Memory B cell (primary cell): Measurements from ENCODE around the gene FSD2.

Experiments
- ATAC-seq: fragments of 150-1000 bp; cut with Tn5 transposase; 2 replicates; pipeline ENCODE4 v1.10.0; 2021; ENCODE audit warnings: low read depth, mild to moderate bottlenecking, moderate library complexity
- DNase-seq, 2 donors: peaks; one replicate each; pipeline ENCODE4 v3.0.0; 2022; ENCODE audit warnings: low spot score in 2 of 2
- H3K27ac Mint-ChIP-seq: one replicate; pipeline ENCODE4 v1.8.0; 2022; ENCODE audit warnings: mild to moderate bottlenecking, moderate library complexity, mixed read lengths
- H3K27me3 Mint-ChIP-seq: one replicate; pipeline ENCODE4 v1.8.0; 2022; ENCODE audit warnings: mixed read lengths
- H3K36me3 Mint-ChIP-seq: one replicate; pipeline ENCODE4 v1.8.0; 2022; ENCODE audit warnings: mild to moderate bottlenecking, mixed read lengths
- H3K4me1 Mint-ChIP-seq: one replicate; pipeline ENCODE4 v1.8.0; 2022; ENCODE audit warnings: mixed read lengths
- H3K4me3 Mint-ChIP-seq: one replicate; pipeline ENCODE4 v1.8.0; 2022; ENCODE audit warnings: mild to moderate bottlenecking, moderate library complexity, mixed read lengths
- H3K9me3 Mint-ChIP-seq: one replicate; pipeline ENCODE4 v1.8.0; 2022; ENCODE audit warnings: mixed read lengths

Gene FSD2, protein sequence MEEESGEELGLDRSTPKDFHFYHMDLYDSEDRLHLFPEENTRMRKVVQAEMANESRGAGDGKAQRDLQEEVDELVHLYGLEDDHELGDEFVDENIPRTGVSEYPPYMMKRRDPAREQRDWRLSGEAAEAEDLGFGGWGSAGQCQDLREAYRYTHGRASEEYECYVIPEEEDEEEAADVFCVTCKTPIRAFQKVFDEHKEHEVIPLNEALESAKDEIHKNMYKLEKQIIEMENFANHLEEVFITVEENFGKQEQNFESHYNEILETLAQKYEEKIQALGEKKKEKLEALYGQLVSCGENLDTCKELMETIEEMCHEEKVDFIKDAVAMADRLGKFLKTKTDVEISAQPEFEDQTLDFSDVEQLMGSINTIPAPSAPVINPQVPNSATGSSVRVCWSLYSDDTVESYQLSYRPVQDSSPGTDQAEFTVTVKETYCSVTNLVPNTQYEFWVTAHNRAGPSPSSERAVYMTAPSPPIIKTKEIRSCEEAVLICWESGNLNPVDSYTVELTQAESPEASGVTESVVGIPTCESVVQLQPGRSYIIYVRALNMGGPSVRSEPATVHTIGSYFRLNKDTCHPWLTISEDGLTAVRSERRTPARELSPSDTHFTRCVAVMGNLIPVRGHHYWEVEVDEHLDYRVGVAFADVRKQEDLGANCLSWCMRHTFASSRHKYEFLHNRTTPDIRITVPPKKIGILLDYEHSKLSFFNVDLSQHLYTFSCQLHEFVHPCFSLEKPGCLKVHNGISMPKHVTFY

GRCh38 chr15:82805994-82806406 lies at the start of gene FSD2:
FSD2 (minus strand) TSS chr15:82806069; CDS start chr15:82787390, 18,679 bp downstream.
- H3K27ac Mint-ChIP-seq = peak within 1 kb of the TSS; percentile 91
- no peaks in the 10 kb centered on the region for H3K9me3 Mint-ChIP-seq
- no peaks in the 10 kb centered on the region for H3K27me3 Mint-ChIP-seq
- ATAC-seq (peak; percentile 33), DNase-seq (peak in 1 of 2 donors; percentile 29)
- no peaks in the 10 kb centered on the region for H3K36me3 Mint-ChIP-seq
- peak within 1 kb of the TSS; percentile 33 for H3K4me3 Mint-ChIP-seq
- H3K4me1 Mint-ChIP-seq = peaks cover 25% of the 10 kb centered on the region

- Mint-ChIP-seq H3K27me3 (no peaks in the 10 kb centered on the region), H3K9me3 (no peaks in the 10 kb centered on the region), H3K36me3 (no peaks in the 10 kb centered on the region), H3K27ac (no peak overlapping the region), H3K4me1 (peaks cover 7% of the 10 kb centered on the region), H3K4me3 (no peak overlapping the region)
- DNase-seq = no peak
- ATAC-seq = no peak
These were observed 48.7 kb upstream of the FSD2 start for GRCh38 chr15:82854554-82854953.

- ATAC-seq (no peak), DNase-seq (no peak)
- H3K4me3 Mint-ChIP-seq = no peak overlapping the region
- H3K9me3 Mint-ChIP-seq = no peaks in the 10 kb centered on the region
- H3K36me3 Mint-ChIP-seq = no peaks in the 10 kb centered on the region
- H3K27ac Mint-ChIP-seq = no peak overlapping the region
- H3K27me3 Mint-ChIP-seq = no peaks in the 10 kb centered on the region
- H3K4me1 Mint-ChIP-seq = peaks cover 11% of the 10 kb centered on the region
These were observed 47.2 kb upstream of the FSD2 start for GRCh38 chr15:82852941-82853561.

DNA sequence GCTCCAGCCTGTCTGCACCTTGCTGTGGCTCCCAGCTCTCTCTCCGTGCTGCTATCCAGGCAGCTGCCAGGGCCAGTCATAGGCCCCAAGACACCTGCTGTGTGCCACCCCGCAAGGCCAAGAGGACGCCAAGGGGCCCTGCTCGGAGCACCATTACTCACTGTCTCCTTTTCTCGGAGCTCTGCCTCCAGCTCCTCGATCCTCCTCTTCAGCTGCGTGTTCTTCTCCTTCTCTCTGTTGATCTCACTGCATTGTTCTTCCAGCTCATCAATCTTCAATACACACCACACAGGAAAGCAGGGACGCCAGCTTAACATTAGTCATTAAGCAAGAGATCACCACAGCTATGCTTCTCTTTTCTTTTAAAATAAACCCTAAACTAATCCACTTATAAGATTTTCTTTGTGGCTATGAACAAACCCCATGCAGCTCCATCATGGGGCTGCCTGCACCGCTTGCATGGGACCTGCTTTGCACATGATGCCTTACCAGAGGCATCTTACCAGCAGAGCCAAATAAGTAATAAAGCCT lies 46.2 kb upstream of the FSD2 start:
- Mint-ChIP-seq H3K4me3 (no peak overlapping the region), H3K4me1 (peaks cover 11% of the 10 kb centered on the region), H3K27me3 (no peaks in the 10 kb centered on the region), H3K9me3 (no peaks in the 10 kb centered on the region), H3K27ac (no peak overlapping the region), H3K36me3 (no peaks in the 10 kb centered on the region)
- DNase-seq (no peak), ATAC-seq (no peak)

GRCh38 chr15:82851306-82851850 lies 45.5 kb upstream of the FSD2 start:
- H3K27ac Mint-ChIP-seq = no peak overlapping the region
- ATAC-seq (no peak), DNase-seq (no peak)
- H3K9me3 Mint-ChIP-seq = no peaks in the 10 kb centered on the region
- no peaks in the 10 kb centered on the region for H3K27me3 Mint-ChIP-seq
- no peaks in the 10 kb centered on the region for H3K36me3 Mint-ChIP-seq
- no peak overlapping the region for H3K4me3 Mint-ChIP-seq
- H3K4me1 Mint-ChIP-seq = peaks cover 11% of the 10 kb centered on the region

DNA sequence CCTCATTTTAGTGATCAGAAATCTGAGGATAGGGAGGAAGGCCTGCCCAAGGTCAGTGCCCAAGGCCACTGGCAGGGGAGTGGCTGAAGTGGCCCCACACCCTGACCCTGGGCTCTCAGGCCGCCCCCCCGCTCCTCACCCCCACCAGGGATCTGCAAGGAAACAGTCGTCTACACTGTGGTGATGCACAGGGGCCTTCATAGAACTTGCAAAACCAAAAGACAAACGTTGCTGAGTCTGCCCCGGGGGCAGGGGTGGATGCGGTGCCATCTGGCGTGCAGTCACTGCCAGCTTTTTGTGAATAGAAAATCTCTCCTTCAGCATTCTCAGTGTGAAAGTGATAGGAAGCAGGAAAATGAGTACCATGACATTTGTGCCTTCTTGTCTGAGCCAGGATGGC lies 44.9 kb upstream of the FSD2 start:
- Mint-ChIP-seq H3K27me3 (no peaks in the 10 kb centered on the region), H3K36me3 (no peaks in the 10 kb centered on the region), H3K27ac (no peak overlapping the region), H3K9me3 (no peaks in the 10 kb centered on the region), H3K4me3 (no peak overlapping the region), H3K4me1 (peaks cover 14% of the 10 kb centered on the region)
- no peak for DNase-seq
- ATAC-seq = no peak

GRCh38 chr15:82849556-82850512 lies 44.0 kb upstream of the FSD2 start:
- DNase-seq (peak; percentile 33), ATAC-seq (peak; percentile 24)
- H3K9me3 Mint-ChIP-seq = no peaks in the 10 kb centered on the region
- H3K4me1 Mint-ChIP-seq = peaks cover 19% of the 10 kb centered on the region
- H3K27ac Mint-ChIP-seq = peak overlapping the region; percentile 12
- no peaks in the 10 kb centered on the region for H3K27me3 Mint-ChIP-seq
- H3K4me3 Mint-ChIP-seq = no peak overlapping the region
- no peaks in the 10 kb centered on the region for H3K36me3 Mint-ChIP-seq

GRCh38 chr15:82848241-82848993 lies 42.5 kb upstream of the FSD2 start:
- Mint-ChIP-seq H3K4me1 (peaks cover 28% of the 10 kb centered on the region), H3K4me3 (peak overlapping the region; percentile 32), H3K36me3 (no peaks in the 10 kb centered on the region), H3K27ac (no peak overlapping the region), H3K27me3 (no peaks in the 10 kb centered on the region), H3K9me3 (no peaks in the 10 kb centered on the region)
- ATAC-seq (no peak), DNase-seq (no peak)

DNA sequence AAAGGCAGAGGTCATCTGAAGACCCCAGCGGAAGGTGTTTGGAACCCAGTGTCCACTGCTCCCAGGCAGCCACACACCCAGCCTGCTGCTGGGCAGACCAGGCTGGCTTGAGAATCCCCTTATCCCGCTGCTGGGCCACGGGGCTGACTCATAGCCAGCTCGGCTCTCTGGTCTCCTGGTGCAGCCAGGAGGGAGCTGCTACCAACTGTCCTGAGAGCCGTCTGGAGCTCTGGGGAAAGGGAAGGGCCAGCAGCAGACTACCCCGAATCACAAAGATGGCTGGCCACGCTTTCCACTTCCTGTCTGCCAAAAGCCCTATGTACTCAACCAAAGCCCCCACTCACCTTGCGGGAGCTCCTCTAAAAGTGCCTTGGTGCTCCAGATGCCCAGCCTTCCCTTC lies 41.8 kb upstream of the FSD2 start:
- no peak for DNase-seq
- Mint-ChIP-seq H3K4me3 (no peak overlapping the region), H3K9me3 (no peaks in the 10 kb centered on the region), H3K36me3 (no peaks in the 10 kb centered on the region), H3K27me3 (no peaks in the 10 kb centered on the region), H3K4me1 (peaks cover 28% of the 10 kb centered on the region), H3K27ac (no peak overlapping the region)
- no peak for ATAC-seq

GRCh38 chr15:82846621-82847020 lies 40.8 kb upstream of the FSD2 start:
- no peak for DNase-seq
- peaks cover 28% of the 10 kb centered on the region for H3K4me1 Mint-ChIP-seq
- ATAC-seq = no peak
- no peak overlapping the region for H3K27ac Mint-ChIP-seq
- H3K27me3 Mint-ChIP-seq = no peaks in the 10 kb centered on the region
- no peak overlapping the region for H3K4me3 Mint-ChIP-seq
- H3K9me3 Mint-ChIP-seq = no peaks in the 10 kb centered on the region
- no peaks in the 10 kb centered on the region for H3K36me3 Mint-ChIP-seq

GRCh38 chr15:82845686-82846085 lies 39.8 kb upstream of the FSD2 start:
- Mint-ChIP-seq H3K27me3 (no peaks in the 10 kb centered on the region), H3K27ac (peak overlapping the region; percentile 96), H3K4me1 (peaks cover 28% of the 10 kb centered on the region), H3K9me3 (no peaks in the 10 kb centered on the region), H3K36me3 (no peaks in the 10 kb centered on the region), H3K4me3 (no peak overlapping the region)
- DNase-seq (peak in 1 of 2 donors; percentile 9), ATAC-seq (no peak)

- Mint-ChIP-seq H3K27me3 (no peaks in the 10 kb centered on the region), H3K4me1 (peaks cover 19% of the 10 kb centered on the region), H3K4me3 (peak overlapping the region; percentile 14)
These were observed 37.7 kb upstream of the FSD2 start for GRCh38 chr15:82843566-82843965.

More at GRCh38 chr15:82843566-82843965, 37.7 kb upstream of the FSD2 start:
- ATAC-seq = peak; percentile 31
- Mint-ChIP-seq H3K36me3 (no peaks in the 10 kb centered on the region), H3K9me3 (no peaks in the 10 kb centered on the region), H3K27ac (peak overlapping the region; percentile 83)
- peak in 1 of 2 donors; percentile 5 for DNase-seq
